OCI-LY7 (cell line): ENCODE measurements around the gene CYTH3. TPM values are rescaled to one million over a fixed set of nuclear protein-coding genes. Genes with fewer than 3 reads are reported as not detected.

Experiments used
- BruUV-seq: library from RNA; stranded (reverse); fragments of 400-500 nt; replicated peaks from 2 replicates; lab custom pipeline; 2021; lab: Mats Ljungman, UMichigan
- CTCF ChIA-PET: fragments of 300-600 bp; sonication (Branson Sonifier 250); formaldehyde crosslinking; loops from one replicate; lab custom pipeline; 2022; ENCODE audit warnings: antibody characterized with exemption; ENCODE audit not compliant: unreplicated experiment; lab: Charles Lee
- POLR2A ChIA-PET: fragments of 300-600 bp; sonication (Branson Sonifier 250); formaldehyde crosslinking; loops from one replicate; lab custom pipeline; 2022; ENCODE audit warnings: antibody characterized with exemption; lab: Charles Lee
- DNase-seq: peaks from one replicate; pipeline ENCODE4 v3.0.0-alpha.2; 2015; ENCODE audit warnings: low spot score
- H2AFZ ChIP-seq: fragments of 200-600 bp; sonication (generic), shearing (Covaris generic); 2 replicates; pipeline ENCODE4 v1.6.1; 2014; ENCODE audit warnings: mild to moderate bottlenecking, antibody characterized with exemption, low read length, moderate library complexity
- H3K27ac ChIP-seq: fragments of 200-600 bp; sonication (generic); 2 replicates; pipeline ENCODE4 v1.5.1; 2014; ENCODE audit warnings: mixed run types, low read depth, mild to moderate bottlenecking, moderate library complexity, low read length, inconsistent platforms; ENCODE audit not compliant: poor library complexity, severe bottlenecking
- H3K36me3 ChIP-seq: fragments of 200-600 bp; sonication (generic); 2 replicates; pipeline ENCODE4 v1.6.1; 2014; ENCODE audit warnings: mild to moderate bottlenecking, antibody characterized with exemption, low read length, moderate library complexity, mixed read lengths; ENCODE audit not compliant: insufficient read depth
- H3K4me1 ChIP-seq: fragments of 200-600 bp; sonication (generic); 2 replicates; pipeline ENCODE4 v1.5.1; 2014; ENCODE audit warnings: mild to moderate bottlenecking, low read length; ENCODE audit not compliant: insufficient read depth, poor library complexity, severe bottlenecking
- H3K4me2 ChIP-seq: fragments of 200-600 bp; sonication (generic); 2 replicates; pipeline ENCODE4 v1.6.1; 2014; ENCODE audit warnings: mild to moderate bottlenecking, low read length
- H3K4me3 ChIP-seq: fragments of 200-600 bp; sonication (generic); 2 replicates; pipeline ENCODE4 v1.5.1; 2014; ENCODE audit warnings: mild to moderate bottlenecking, low read depth, low read length; ENCODE audit not compliant: poor library complexity, severe bottlenecking
- H3K79me2 ChIP-seq: fragments of 200-600 bp; sonication (generic); 2 replicates; pipeline ENCODE4 v1.6.1; 2016; ENCODE audit warnings: low read depth, mild to moderate bottlenecking, low read length, moderate library complexity, mixed read lengths; ENCODE audit not compliant: insufficient read depth
- H3K9me2 ChIP-seq: fragments of 200-600 bp; sonication (generic); 2 replicates; pipeline ENCODE4 v1.6.1; 2016; ENCODE audit warnings: mild to moderate bottlenecking, low read length, mixed read lengths; ENCODE audit not compliant: insufficient read depth
- H3K9me3 ChIP-seq: fragments of 200-600 bp; sonication (generic); 2 replicates; pipeline ENCODE4 v1.6.1; 2014; ENCODE audit warnings: mild to moderate bottlenecking, mixed run types, low read length, mixed read lengths
- H4K20me1 ChIP-seq: fragments of 200-600 bp; sonication (generic); 2 replicates; pipeline ENCODE4 v1.6.1; 2014; ENCODE audit warnings: mild to moderate bottlenecking, antibody characterized with exemption, low read length, moderate library complexity, mixed read lengths; ENCODE audit not compliant: insufficient read depth
- EZH2phosphoT487 ChIP-seq: fragments of 200-600 bp; sonication (generic); IDR thresholded peaks from 2 replicates; pipeline ENCODE4 v1.6.1; 2018; ENCODE audit warnings: low read depth, borderline replicate concordance, mild to moderate bottlenecking, mixed run types, antibody characterized with exemption, low read length, moderate library complexity, mixed read lengths
- intact Hi-C: fragments of 100-400 bp; cut with micrococcal nuclease; formaldehyde crosslinking; loops from one replicate; pipeline ENCODE4 v1.10.0; 2022; ENCODE audit not compliant: unreplicated experiment
- total RNA-seq, 2 experiments: library from RNA; depleted of rRNA in 1 of 2; stranded (reverse); fragments of >200 nt in 1 of 2; shearing (Covaris generic) in 1 of 2; gene quantifications; 2 replicates each; pipeline ENCODE4 v1.2.3, GENCODE V29; 2014 to 2022
- TF ChIP-seq, protein P1 (sequence below): fragments of 200-600 bp; sonication (generic); conservative IDR thresholded peaks from 2 replicates; pipeline ENCODE4 v1.5.1; 2014; ENCODE audit warnings: mild to moderate bottlenecking, antibody characterized with exemption, low read length, moderate library complexity, mixed read lengths

Gene CYTH3
- total RNA-seq, 2 experiments from 2014 or later = 3.7 to 4.7 TPM

DNA sequence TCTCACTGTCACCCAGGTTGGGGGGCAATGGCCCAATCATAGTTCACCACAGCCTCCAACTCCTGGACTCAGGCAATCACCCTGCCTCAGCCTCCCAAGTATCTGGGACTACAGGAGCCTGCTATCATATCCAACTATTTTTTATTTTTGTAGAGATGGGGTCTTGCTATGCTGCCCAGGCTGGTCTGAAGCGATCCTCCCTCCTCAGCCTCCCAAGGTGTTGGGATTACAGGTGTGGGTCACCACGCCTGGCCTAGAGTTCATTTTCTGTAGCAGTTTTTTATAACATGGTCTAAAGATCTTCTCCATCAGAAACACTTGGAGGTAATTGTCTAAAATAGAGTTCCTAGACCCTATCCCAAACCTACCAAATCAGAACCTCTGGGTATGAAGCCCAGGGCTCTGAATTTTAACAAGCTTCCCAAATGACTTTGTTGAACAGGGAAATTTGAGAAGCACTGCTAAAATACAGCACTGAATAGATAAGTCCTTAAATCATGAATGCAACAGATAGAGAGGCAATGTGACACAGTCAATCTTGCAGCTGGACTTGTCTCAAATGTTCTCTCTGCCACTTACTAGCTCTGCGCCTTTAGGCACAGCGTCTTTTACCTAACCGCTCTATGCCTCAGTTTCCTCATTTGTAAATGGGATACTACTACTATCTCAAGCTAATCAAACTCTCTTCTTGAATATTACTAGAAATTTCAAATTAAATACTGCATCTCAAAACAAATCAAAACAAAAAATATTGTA, 63.7 kb downstream of the CYTH3 start:
- intact Hi-C loops = no loop called here
- no peak for TF ChIP-seq EZH2phosphoT487
- TF ChIP-seq, protein P1, sequence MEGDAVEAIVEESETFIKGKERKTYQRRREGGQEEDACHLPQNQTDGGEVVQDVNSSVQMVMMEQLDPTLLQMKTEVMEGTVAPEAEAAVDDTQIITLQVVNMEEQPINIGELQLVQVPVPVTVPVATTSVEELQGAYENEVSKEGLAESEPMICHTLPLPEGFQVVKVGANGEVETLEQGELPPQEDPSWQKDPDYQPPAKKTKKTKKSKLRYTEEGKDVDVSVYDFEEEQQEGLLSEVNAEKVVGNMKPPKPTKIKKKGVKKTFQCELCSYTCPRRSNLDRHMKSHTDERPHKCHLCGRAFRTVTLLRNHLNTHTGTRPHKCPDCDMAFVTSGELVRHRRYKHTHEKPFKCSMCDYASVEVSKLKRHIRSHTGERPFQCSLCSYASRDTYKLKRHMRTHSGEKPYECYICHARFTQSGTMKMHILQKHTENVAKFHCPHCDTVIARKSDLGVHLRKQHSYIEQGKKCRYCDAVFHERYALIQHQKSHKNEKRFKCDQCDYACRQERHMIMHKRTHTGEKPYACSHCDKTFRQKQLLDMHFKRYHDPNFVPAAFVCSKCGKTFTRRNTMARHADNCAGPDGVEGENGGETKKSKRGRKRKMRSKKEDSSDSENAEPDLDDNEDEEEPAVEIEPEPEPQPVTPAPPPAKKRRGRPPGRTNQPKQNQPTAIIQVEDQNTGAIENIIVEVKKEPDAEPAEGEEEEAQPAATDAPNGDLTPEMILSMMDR = no peak
- Histone ChIP-seq H3K9me2 (no peaks in the 10 kb centered on the region), H4K20me1 (no peaks in the 10 kb centered on the region), H3K9me3 (no peaks in the 10 kb centered on the region), H3K4me2 (no peak overlapping the region), H3K4me1 (no peaks in the 10 kb centered on the region), H2AFZ (no peak overlapping the region), H3K4me3 (no peak overlapping the region), H3K27ac (no peak overlapping the region), H3K36me3 (no peaks in the 10 kb centered on the region), H3K79me2 (no peaks in the 10 kb centered on the region)
- BruUV-seq = no TSS peak
- POLR2A ChIA-PET = interaction anchor here (0.6 to 1.2 kb wide), 3 partner anchors 8 to 69 kb away, joined by 3 read pairs; no protein-coding TSS in a partner anchor
- CTCF ChIA-PET = no interaction called here
- no peak for DNase-seq

DNA sequence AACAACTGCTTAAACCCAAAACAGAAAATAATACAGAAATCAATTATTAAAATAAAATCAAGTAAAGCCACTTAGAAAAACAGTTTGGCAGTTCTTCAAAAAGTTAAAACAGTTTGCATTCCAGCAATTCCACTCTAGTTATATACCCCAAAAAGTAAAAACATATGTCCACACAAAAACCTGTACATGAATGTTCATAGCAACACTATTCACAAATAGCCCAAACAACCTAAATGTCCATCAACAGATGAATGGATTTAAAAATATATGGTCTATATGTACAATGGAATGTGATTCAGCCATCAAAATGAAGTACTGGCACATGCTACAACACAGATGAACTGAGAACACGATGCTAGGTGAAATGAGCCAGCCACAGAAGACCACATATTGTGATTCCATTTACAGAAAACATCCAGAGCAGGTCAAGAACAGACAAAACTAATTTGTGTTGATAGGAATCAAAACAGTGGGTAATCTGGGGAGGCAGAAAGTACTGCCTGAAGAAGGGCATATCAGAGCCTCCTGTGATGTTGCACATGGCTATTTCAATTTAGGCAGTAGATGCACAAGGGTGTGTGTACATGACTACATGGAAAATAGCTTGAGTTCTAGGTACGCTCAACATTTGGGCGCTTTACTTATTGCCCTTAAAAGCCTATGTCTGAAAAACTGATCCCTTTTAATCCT, 66.3 kb downstream of the CYTH3 start:
- intact Hi-C loops = no loop called here
- H3K36me3 ChIP-seq = no peaks in the 10 kb centered on the region
- no peak for DNase-seq
- no peak overlapping the region for H3K4me2 ChIP-seq
- H4K20me1 ChIP-seq = no peaks in the 10 kb centered on the region
- no peaks in the 10 kb centered on the region for H3K9me2 ChIP-seq
- TF ChIP-seq, protein P1 = no peak
- TF ChIP-seq EZH2phosphoT487 = no peak
- no peak overlapping the region for H3K4me3 ChIP-seq
- ChIA-PET POLR2A (interaction anchor here (0.6 to 1.0 kb wide), 4 partner anchors 103 to 277 kb away, joined by 3 to 5 read pairs (median 4); no protein-coding TSS in a partner anchor), CTCF (interaction anchor here (0.5 kb wide), 1 partner anchor 20 kb away, joined by 3 read pairs; no protein-coding TSS in a partner anchor)
- no peaks in the 10 kb centered on the region for H3K79me2 ChIP-seq
- BruUV-seq = no TSS peak
- no peak overlapping the region for H2AFZ ChIP-seq
- H3K9me3 ChIP-seq = no peaks in the 10 kb centered on the region
- H3K27ac ChIP-seq = no peak overlapping the region
- H3K4me1 ChIP-seq = no peaks in the 10 kb centered on the region
